HepG2 (cell line): ENCODE measurements around the gene PHKG1. TPM values are rescaled to one million over a fixed set of nuclear protein-coding genes. Genes with fewer than 3 reads are reported as not detected.

ENCODE experiments used
- ATAC-seq: fragments of 200-7000 bp; cut with Tn5 transposase; 3 replicates; pipeline ENCODE4 v1.9.1; 2020; ENCODE audit warnings: mild to moderate bottlenecking, moderate library complexity
- BruUV-seq: library from RNA; stranded (reverse); fragments of 400-500 nt; replicated peaks from 2 replicates; lab custom pipeline; 2021; lab: Mats Ljungman, UMichigan
- CTCF ChIA-PET: fragments of 300-600 bp; formaldehyde crosslinking; extraction: SDS; loops from one replicate; lab custom pipeline; 2021; ENCODE audit warnings: low total read pairs, inconsistent platforms, low intra/inter-chr PET ratio; lab: Yijun Ruan, JAX
- POLR2A ChIA-PET: fragments of 350-600 bp; sonication (Branson Sonifier 250); formaldehyde crosslinking; loops from one replicate; lab custom pipeline; 2020; ENCODE audit warnings: antibody characterized with exemption, inconsistent platforms; lab: Yijun Ruan, JAX
- DNase-seq: peaks from one replicate; pipeline ENCODE4 v3.0.0-alpha.2; 2015; ENCODE audit warnings: low spot score
- FAIRE-seq: peaks from 3 replicates; lab custom pipeline; 2011; peaks lifted over from hg19 to GRCh38; lab: Jason Lieb, UNC
- H2AFZ ChIP-seq: one replicate; pipeline ENCODE4 v1.6.1; 2011; ENCODE audit warnings: low read length, inconsistent platforms
- H3K27ac ChIP-seq: fragments of 300-600 bp; 3 replicates; pipeline ENCODE4 v1.8.0; 2011; ENCODE audit warnings: mixed run types, mild to moderate bottlenecking, mixed read lengths, low read length, inconsistent platforms; ENCODE audit not compliant: insufficient read depth; ENCODE audit errors: extremely low read length
- H3K27me3 ChIP-seq, 2 experiments: fragments of 200-600 bp in 1 of 2; 2 replicates in 1 of 2; 3 replicates in 1 of 2; pipeline versions ENCODE4 v1.6.0 to v1.8.0; 2011; ENCODE audit warnings: low read length in 2 of 2, mild to moderate bottlenecking in 2 of 2, moderate library complexity in 2 of 2, inconsistent platforms in 1 of 2; ENCODE audit not compliant: insufficient read depth in 2 of 2, control insufficient read depth in 1 of 2
- H3K36me3 ChIP-seq, 2 experiments: fragments of 200-600 bp in 1 of 2; replicated peaks in 1 of 2; 2 replicates in 1 of 2; 3 replicates in 1 of 2; pipeline versions ENCODE4 v1.5.1 to v1.8.0; 2011; ENCODE audit warnings: low read length in 2 of 2, inconsistent platforms in 1 of 2; ENCODE audit not compliant: insufficient read depth in 2 of 2, control insufficient read depth in 1 of 2
- H3K4me1 ChIP-seq: 2 replicates; pipeline ENCODE4 v1.5.1; 2012; ENCODE audit warnings: low read length, inconsistent platforms; ENCODE audit not compliant: insufficient read depth
- H3K4me2 ChIP-seq: 2 replicates; pipeline ENCODE4 v1.6.0; 2011; ENCODE audit warnings: low read depth, low read length, inconsistent platforms
- H3K4me3 ChIP-seq, 3 experiments: fragments of 200-600 bp in 1 of 3; sonication (generic), shearing (Covaris generic) in 1 of 3; replicated peaks in 1 of 3; 2 replicates each; pipeline ENCODE4 v1.5.1; 2011 to 2016; ENCODE audit warnings: low read length in 3 of 3, inconsistent platforms in 2 of 3, low read depth in 2 of 3, mild to moderate bottlenecking in 2 of 3, control low read depth in 1 of 3, mixed read lengths in 1 of 3; ENCODE audit not compliant: insufficient read depth in 1 of 3
- H3K79me2 ChIP-seq: one replicate; pipeline ENCODE4 v1.6.1; 2011; ENCODE audit warnings: low read length, inconsistent platforms; ENCODE audit not compliant: insufficient read depth
- H3K9ac ChIP-seq: 2 replicates; pipeline ENCODE4 v1.6.0; 2011; ENCODE audit warnings: mild to moderate bottlenecking, low read depth, low read length, inconsistent platforms; ENCODE audit not compliant: insufficient read depth
- H3K9me3 ChIP-seq: 2 replicates; pipeline ENCODE4 v1.5.1; 2012; ENCODE audit warnings: mild to moderate bottlenecking, low read length
- H4K20me1 ChIP-seq: 2 replicates; pipeline ENCODE4 v1.6.0; 2011; ENCODE audit warnings: inconsistent platforms, mild to moderate bottlenecking, low read length, moderate library complexity; ENCODE audit not compliant: insufficient read depth
- CEBPG ChIP-seq: IDR thresholded peaks from 2 replicates; pipeline ENCODE4 v1.6.1; 2016
- MEF2D ChIP-seq: sonication (generic); formaldehyde crosslinking; IDR thresholded peaks from 2 replicates; pipeline ENCODE4 v1.5.1; 2020; ENCODE audit warnings: mild to moderate bottlenecking, missing genetic modification reagents
- PRPF4 ChIP-seq: fragments of 200-400 bp; formaldehyde crosslinking; IDR thresholded peaks from 2 replicates; pipeline ENCODE4 v1.6.1; 2016; ENCODE audit warnings: low read length, low read depth; ENCODE audit not compliant: poor library complexity, severe bottlenecking
- RCOR2 ChIP-seq: IDR thresholded peaks from 2 replicates; pipeline ENCODE4 v1.6.1; 2016; ENCODE audit warnings: missing biosample characterization, missing genetic modification reagents
- ZMYM3 ChIP-seq: sonication (generic); formaldehyde crosslinking; IDR thresholded peaks from 2 replicates; pipeline ENCODE4 v1.5.1; 2020; ENCODE audit warnings: mild to moderate bottlenecking, missing genetic modification reagents
- ZNF138 ChIP-seq: sonication (generic); formaldehyde crosslinking; IDR thresholded peaks from 2 replicates; pipeline ENCODE4 v1.5.0; 2020; ENCODE audit warnings: mild to moderate bottlenecking, low read depth, missing genetic modification reagents
- ZNF292 ChIP-seq: sonication (generic); formaldehyde crosslinking; IDR thresholded peaks from 2 replicates; pipeline ENCODE4 v1.8.1; 2022; ENCODE audit warnings: mild to moderate bottlenecking, low read depth, missing genetic modification reagents, borderline replicate concordance
- WGBS: methylation state at CpG from one replicate; pipeline ENCODE4 v1.1.6; 2017; ENCODE audit warnings: low lambda C conversion rate; 5-methylcytosine and 5-hydroxymethylcytosine counted together
- in situ Hi-C: cut with HindIII; loops from 2 replicates; pipeline ENCODE4 v1.10.0; 2017; ENCODE audit warnings: low pct_unique_long_range_greater_than_20kb; ENCODE audit not compliant: extremely low pct_ligation_motif_present
- intact Hi-C: fragments of 100-400 bp; cut with micrococcal nuclease; formaldehyde crosslinking; loops from one replicate; pipeline ENCODE4 v1.10.0; 2022; ENCODE audit not compliant: unreplicated experiment
- polyA plus RNA-seq, 8 experiments: library from polyadenylated mRNA; depleted of rRNA in 3 of 8; stranded (reverse) in 7 of 8; unstranded in 1 of 8; fragments of >200 nt; fragmentation: Illumina TruSeq in 4 of 8; extraction: Trizol in 4 of 8; gene quantifications; 2 replicates each; pipeline versions ENCODE4 v1.2.1 to v1.2.3, GENCODE V29; 2011 to 2016; ENCODE audit warnings: low read depth in 4 of 8, missing spikeins in 1 of 8, mixed read lengths in 1 of 8; ENCODE audit not compliant: insufficient read depth in 1 of 8
- total RNA-seq, 5 experiments: library from RNA; depleted of rRNA; stranded (reverse); fragments of >200 nt; fragmentation: Illumina TruSeq; extraction: Trizol; gene quantifications; 2 replicates each; pipeline ENCODE4 v1.2.3, GENCODE V29; 2016; ENCODE audit warnings: low read depth in 1 of 5
- TF ChIP-seq, protein P1 (sequence below): IDR thresholded peaks from 2 replicates; pipeline ENCODE4 v1.4.0; 2020; ENCODE audit warnings: mild to moderate bottlenecking, missing genetic modification reagents
- TF ChIP-seq, protein P2 (sequence below): sonication (generic); formaldehyde crosslinking; IDR thresholded peaks from 2 replicates; pipeline ENCODE4 v1.5.1; 2020; ENCODE audit warnings: mild to moderate bottlenecking, missing genetic modification reagents, moderate library complexity

The PHKG1 gene
- total and polyA plus RNA-seq, 2 of the 13 experiments (the other 11 are each of a cell fraction or from before 2014, with no cell fraction given) = 0.44 to 0.71 TPM

- TF ChIP-seq RCOR2 (CRISPR knock-in tag) (0 out of 2 replicates have a peak, but pooled peaks have one; percentile 18), CEBPG (CRISPR knock-in tag) (peak; percentile 73), ZNF292 (CRISPR knock-in tag) (0 out of 2 replicates have a peak, but pooled peaks have one; percentile 24), MEF2D (CRISPR knock-in tag) (peak; percentile 40; the same call in 1 of the 2 replicates), ZMYM3 (peak; percentile 63; the same call in 1 of the 2 replicates)
- TF ChIP-seq, protein P1, sequence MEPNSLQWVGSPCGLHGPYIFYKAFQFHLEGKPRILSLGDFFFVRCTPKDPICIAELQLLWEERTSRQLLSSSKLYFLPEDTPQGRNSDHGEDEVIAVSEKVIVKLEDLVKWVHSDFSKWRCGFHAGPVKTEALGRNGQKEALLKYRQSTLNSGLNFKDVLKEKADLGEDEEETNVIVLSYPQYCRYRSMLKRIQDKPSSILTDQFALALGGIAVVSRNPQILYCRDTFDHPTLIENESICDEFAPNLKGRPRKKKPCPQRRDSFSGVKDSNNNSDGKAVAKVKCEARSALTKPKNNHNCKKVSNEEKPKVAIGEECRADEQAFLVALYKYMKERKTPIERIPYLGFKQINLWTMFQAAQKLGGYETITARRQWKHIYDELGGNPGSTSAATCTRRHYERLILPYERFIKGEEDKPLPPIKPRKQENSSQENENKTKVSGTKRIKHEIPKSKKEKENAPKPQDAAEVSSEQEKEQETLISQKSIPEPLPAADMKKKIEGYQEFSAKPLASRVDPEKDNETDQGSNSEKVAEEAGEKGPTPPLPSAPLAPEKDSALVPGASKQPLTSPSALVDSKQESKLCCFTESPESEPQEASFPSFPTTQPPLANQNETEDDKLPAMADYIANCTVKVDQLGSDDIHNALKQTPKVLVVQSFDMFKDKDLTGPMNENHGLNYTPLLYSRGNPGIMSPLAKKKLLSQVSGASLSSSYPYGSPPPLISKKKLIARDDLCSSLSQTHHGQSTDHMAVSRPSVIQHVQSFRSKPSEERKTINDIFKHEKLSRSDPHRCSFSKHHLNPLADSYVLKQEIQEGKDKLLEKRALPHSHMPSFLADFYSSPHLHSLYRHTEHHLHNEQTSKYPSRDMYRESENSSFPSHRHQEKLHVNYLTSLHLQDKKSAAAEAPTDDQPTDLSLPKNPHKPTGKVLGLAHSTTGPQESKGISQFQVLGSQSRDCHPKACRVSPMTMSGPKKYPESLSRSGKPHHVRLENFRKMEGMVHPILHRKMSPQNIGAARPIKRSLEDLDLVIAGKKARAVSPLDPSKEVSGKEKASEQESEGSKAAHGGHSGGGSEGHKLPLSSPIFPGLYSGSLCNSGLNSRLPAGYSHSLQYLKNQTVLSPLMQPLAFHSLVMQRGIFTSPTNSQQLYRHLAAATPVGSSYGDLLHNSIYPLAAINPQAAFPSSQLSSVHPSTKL (CRISPR knock-in tag) = peak; percentile 29; the same call in 1 of the 2 replicates
Measured at GRCh38 chr7:56031556-56031955, 61.2 kb downstream of the PHKG1 start (continued).

DNA sequence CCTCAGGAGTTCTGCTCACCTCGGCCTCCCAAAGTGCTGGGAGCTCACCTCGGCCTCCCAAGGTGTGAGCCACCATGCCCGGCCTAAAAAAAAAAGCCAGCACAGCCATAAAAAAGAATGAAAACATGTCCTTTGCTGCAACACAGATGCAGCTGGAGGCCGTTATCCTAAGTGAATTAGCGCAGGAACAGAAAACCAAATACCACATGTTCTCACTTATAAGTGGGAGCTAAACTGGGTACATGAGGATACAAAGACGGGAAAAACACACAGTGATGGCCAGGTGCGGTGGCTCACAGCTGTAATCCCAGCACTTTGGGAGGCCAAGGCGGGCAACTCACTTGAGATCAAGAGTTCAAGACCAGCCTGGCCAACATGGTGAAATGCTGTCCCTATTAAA is 62.4 kb downstream of the PHKG1 start:
- no peak overlapping the region for H2AFZ ChIP-seq
- 83% methylated on average over 8 of the region's 8 CpGs for WGBS
- no peaks in the 10 kb centered on the region for H3K9me3 ChIP-seq
- no peak for FAIRE-seq
- no peak for DNase-seq
- H3K27me3 ChIP-seq = no peaks in the 10 kb centered on the region; a peak in 1 of 5 replicates
- H3K4me3 ChIP-seq = peak overlapping the region; percentile 17 to 32 (median 22); a peak in 2 of 6 replicates
- peak overlapping the region; percentile 56 for H3K9ac ChIP-seq
- H3K27ac ChIP-seq = peak overlapping the region; percentile 93
- POLR2A ChIA-PET = interaction anchor here (1.2 to 4.2 kb wide), 5 partner anchors 21 to 76 kb away, joined by 3 to 51 read pairs (median 18); partner anchors contain the start of genes CCT6A, CHCHD2, NIPSNAP2 and PSPH
- H3K4me1 ChIP-seq = peaks cover 72% of the 10 kb centered on the region
- no peak for ATAC-seq
- intact Hi-C loops (no loop called here), in situ Hi-C loops (no loop called here)
- no peak for TF ChIP-seq PRPF4
- TF ChIP-seq, protein P2, sequence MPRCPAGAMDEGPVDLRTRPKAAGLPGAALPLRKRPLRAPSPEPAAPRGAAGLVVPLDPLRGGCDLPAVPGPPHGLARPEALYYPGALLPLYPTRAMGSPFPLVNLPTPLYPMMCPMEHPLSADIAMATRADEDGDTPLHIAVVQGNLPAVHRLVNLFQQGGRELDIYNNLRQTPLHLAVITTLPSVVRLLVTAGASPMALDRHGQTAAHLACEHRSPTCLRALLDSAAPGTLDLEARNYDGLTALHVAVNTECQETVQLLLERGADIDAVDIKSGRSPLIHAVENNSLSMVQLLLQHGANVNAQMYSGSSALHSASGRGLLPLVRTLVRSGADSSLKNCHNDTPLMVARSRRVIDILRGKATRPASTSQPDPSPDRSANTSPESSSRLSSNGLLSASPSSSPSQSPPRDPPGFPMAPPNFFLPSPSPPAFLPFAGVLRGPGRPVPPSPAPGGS (CRISPR knock-in tag) = no peak
- no peak for TF ChIP-seq ZNF138 (CRISPR knock-in tag)
- H3K36me3 ChIP-seq = peaks cover 7 to 35% of the 10 kb centered on the region in 2 experiments
- H4K20me1 ChIP-seq = no peaks in the 10 kb centered on the region
- CTCF ChIA-PET = no interaction called here
- no TSS peak for BruUV-seq
- peak overlapping the region; percentile 67 for H3K4me2 ChIP-seq
- peaks cover 58% of the 10 kb centered on the region for H3K79me2 ChIP-seq
